Measurements from ENCODE around the gene PLAGL2.
A peak's percentile ranks its signal among the peaks of the same experiment; 100 is the strongest.

The PLAGL2 gene

GRCh38 chr20:32236048-32236533 lies 28.5 kb upstream of the PLAGL2 start:
- Mint-ChIP-seq H3K27ac (no peak overlapping the region), H3K27me3 (no peaks in the 10 kb centered on the region), H3K4me1 (peaks cover 25% of the 10 kb centered on the region), H3K9me3 (no peaks in the 10 kb centered on the region), H3K4me3 (no peak overlapping the region), H3K36me3 (peaks cover 52% of the 10 kb centered on the region)
- CTCF ChIA-PET, result no interaction called here
- DNase-seq, result no peak

- Mint-ChIP-seq H3K27me3 (no peaks in the 10 kb centered on the region), H3K4me1 (peaks cover 25% of the 10 kb centered on the region), H3K36me3 (peaks cover 57% of the 10 kb centered on the region), H3K9me3 (no peaks in the 10 kb centered on the region), H3K27ac (no peak overlapping the region), H3K4me3 (no peak overlapping the region)
- CTCF ChIA-PET, result no interaction called here
- DNase-seq, result no peak
Measured at GRCh38 chr20:32235331-32236047, 27.9 kb upstream of the PLAGL2 start.

GRCh38 chr20:32234135-32234808 lies 26.7 kb upstream of the PLAGL2 start:
- Mint-ChIP-seq H3K27ac (no peak overlapping the region), H3K27me3 (no peaks in the 10 kb centered on the region), H3K4me3 (no peak overlapping the region), H3K4me1 (peaks cover 25% of the 10 kb centered on the region), H3K9me3 (no peaks in the 10 kb centered on the region), H3K36me3 (peaks cover 59% of the 10 kb centered on the region)
- no peak for DNase-seq
- CTCF ChIA-PET, result no interaction called here

DNA sequence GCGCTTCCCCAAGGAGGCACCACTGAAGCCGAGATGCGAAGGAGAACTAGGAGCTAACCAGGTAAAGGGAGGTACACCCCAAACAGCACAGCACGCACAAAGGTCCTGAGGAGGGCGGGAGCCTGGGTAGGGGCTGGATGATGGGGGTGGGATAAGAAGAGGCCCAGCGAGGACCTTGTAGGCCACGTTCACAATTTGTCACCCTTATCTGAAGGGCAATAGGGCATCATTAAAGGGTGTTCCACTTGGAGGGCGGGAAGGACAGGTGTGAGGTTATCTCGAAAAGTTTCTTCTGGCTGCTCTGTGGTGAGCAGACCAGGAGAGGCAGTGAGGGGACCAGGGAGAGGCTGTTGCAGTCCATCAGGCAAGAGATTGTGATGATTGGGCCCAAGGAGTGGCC lies 25.7 kb upstream of the PLAGL2 start:
- CTCF ChIA-PET, result interaction anchor here (1.5 to 2.1 kb wide), 2 partner anchors 11 to 289 kb away, joined by 4 to 6 read pairs; no protein-coding TSS in a partner anchor
- Mint-ChIP-seq H3K27me3 (no peaks in the 10 kb centered on the region), H3K27ac (no peak overlapping the region), H3K36me3 (peaks cover 65% of the 10 kb centered on the region), H3K4me3 (no peak overlapping the region), H3K9me3 (no peaks in the 10 kb centered on the region), H3K4me1 (peaks cover 25% of the 10 kb centered on the region)
- DNase-seq, result no peak

DNA sequence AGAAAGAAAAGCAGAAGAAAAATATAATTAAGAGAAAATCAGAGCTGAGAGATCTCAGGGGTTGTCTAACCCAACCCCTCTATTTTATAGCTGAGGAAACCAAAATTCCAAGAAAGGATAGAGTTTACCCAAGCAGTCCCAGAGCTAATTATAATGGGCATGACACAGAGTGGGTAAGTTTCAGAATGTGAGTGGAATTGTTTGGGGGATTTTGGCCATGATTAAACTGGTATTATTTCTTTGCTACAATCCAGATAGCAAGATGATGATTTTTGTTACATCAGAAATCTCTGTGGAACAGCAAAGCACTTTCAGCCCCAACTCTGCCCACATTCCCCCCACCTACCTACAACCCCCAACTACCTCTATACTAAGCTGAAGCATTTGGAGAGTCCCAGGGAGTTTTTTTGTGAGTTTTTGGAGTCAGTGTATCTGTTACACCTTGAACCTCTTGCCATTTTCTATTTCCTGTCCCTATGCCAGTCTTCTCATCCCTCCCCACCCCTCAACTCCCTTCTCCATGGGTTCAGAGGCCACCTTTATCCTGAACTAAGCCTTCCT lies 24.9 kb upstream of the PLAGL2 start:
- no peak for DNase-seq
- no peaks in the 10 kb centered on the region for H3K9me3 Mint-ChIP-seq
- H3K4me3 Mint-ChIP-seq, result no peak overlapping the region
- H3K36me3 Mint-ChIP-seq, result peaks cover 67% of the 10 kb centered on the region
- H3K27me3 Mint-ChIP-seq, result no peaks in the 10 kb centered on the region
- H3K4me1 Mint-ChIP-seq, result peaks cover 25% of the 10 kb centered on the region
- CTCF ChIA-PET, result interaction anchor here (1.5 to 2.1 kb wide), 2 partner anchors 12 to 290 kb away, joined by 4 to 6 read pairs; no protein-coding TSS in a partner anchor
- peak overlapping the region; percentile 94 for H3K27ac Mint-ChIP-seq

DNA sequence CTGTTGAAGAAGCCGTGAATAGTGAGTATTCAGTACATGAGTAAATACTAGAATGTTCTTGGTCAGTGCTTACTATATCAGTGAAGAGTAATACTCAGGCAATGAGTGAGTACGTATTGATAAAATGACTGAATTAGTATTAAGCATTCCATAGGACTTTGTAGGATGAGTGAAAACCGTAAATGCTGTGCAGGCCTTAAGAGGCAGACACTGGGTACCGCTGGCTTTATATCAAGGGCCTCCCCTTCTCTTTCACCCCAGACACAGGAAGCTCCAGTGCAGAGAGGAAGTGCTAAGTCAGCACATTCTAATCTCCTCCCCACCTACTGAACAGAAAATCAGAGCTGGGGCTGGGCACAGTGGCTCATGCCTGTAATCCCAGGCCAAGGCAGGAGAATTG lies 24.3 kb upstream of the PLAGL2 start:
- Mint-ChIP-seq H3K27ac (peak overlapping the region; percentile 94), H3K9me3 (no peaks in the 10 kb centered on the region), H3K36me3 (peaks cover 62% of the 10 kb centered on the region), H3K4me3 (no peak overlapping the region), H3K27me3 (no peaks in the 10 kb centered on the region), H3K4me1 (peaks cover 25% of the 10 kb centered on the region)
- DNase-seq, result peak; percentile 52
- CTCF ChIA-PET, result interaction anchor here (1.1 to 2.1 kb wide), 3 partner anchors 13 to 290 kb away, joined by 3 to 6 read pairs (median 4); no protein-coding TSS in a partner anchor

DNA sequence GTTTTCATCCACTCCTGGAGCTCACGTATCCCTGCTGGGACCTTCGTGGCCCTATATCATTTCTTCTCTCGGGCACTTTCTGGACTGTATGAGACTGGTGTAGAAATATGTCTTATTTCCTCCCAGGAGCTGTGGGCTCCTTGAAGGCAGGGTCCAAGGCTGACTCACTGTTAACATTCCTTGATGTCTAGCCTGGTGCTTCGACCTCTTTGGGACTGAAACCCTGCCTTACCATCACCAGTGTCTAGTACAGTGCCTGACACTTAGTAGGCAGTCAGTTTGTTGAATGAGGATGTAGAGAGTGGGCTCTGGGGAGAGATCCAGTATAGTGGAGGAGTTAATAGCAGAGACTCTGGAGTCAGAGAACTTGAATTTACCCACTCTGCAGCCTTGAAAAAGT lies 23.7 kb upstream of the PLAGL2 start:
- no peak for DNase-seq
- no peaks in the 10 kb centered on the region for H3K9me3 Mint-ChIP-seq
- peak overlapping the region; percentile 94 for H3K27ac Mint-ChIP-seq
- peaks cover 25% of the 10 kb centered on the region for H3K4me1 Mint-ChIP-seq
- peaks cover 61% of the 10 kb centered on the region for H3K36me3 Mint-ChIP-seq
- CTCF ChIA-PET, result interaction anchor here (1.1 to 2.1 kb wide), 2 partner anchors 13 to 86 kb away, joined by 3 to 6 read pairs; no protein-coding TSS in a partner anchor
- H3K27me3 Mint-ChIP-seq, result no peaks in the 10 kb centered on the region
- H3K4me3 Mint-ChIP-seq, result no peak overlapping the region

DNA sequence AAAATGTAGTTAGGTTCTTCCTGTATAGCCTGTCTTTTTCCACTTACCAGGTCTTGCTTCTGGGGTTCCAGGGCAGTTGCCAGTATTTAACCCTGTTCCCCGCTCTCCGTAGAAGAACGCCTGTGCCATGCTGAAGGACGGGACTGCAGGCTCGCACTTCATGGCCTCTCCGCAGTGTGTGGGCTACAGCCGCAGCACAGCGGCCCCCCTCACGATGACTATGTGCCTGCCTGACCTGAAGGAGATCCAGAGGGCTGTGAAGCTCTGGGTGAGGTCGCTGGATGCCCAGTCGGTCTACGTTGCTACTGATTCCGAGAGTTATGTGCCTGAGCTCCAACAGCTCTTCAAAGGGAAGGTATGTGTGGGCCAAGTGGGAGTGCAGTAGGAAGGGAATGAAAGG lies 23.2 kb upstream of the PLAGL2 start:
- Mint-ChIP-seq H3K4me1 (peaks cover 25% of the 10 kb centered on the region), H3K9me3 (no peaks in the 10 kb centered on the region), H3K27me3 (no peaks in the 10 kb centered on the region), H3K36me3 (peaks cover 58% of the 10 kb centered on the region), H3K27ac (no peak overlapping the region), H3K4me3 (no peak overlapping the region)
- DNase-seq, result no peak
- CTCF ChIA-PET, result interaction anchor here (1.1 kb wide), 1 partner anchor 86 kb away, joined by 3 read pairs; no protein-coding TSS in a partner anchor

GRCh38 chr20:32229251-32229747 lies 21.8 kb upstream of the PLAGL2 start:
- H3K27me3 Mint-ChIP-seq, result no peaks in the 10 kb centered on the region
- no peak overlapping the region for H3K4me3 Mint-ChIP-seq
- H3K36me3 Mint-ChIP-seq, result peaks cover 50% of the 10 kb centered on the region
- CTCF ChIA-PET, result no interaction called here
- no peak overlapping the region for H3K27ac Mint-ChIP-seq
- H3K9me3 Mint-ChIP-seq, result no peaks in the 10 kb centered on the region
- no peak for DNase-seq
- peaks cover 24% of the 10 kb centered on the region for H3K4me1 Mint-ChIP-seq

GRCh38 chr20:32227744-32228688 lies 20.5 kb upstream of the PLAGL2 start:
- H3K27ac Mint-ChIP-seq, result no peak overlapping the region
- CTCF ChIA-PET, result no interaction called here
- H3K4me3 Mint-ChIP-seq, result no peak overlapping the region
- H3K27me3 Mint-ChIP-seq, result no peaks in the 10 kb centered on the region
- peaks cover 48% of the 10 kb centered on the region for H3K36me3 Mint-ChIP-seq
- peaks cover 19% of the 10 kb centered on the region for H3K4me1 Mint-ChIP-seq
- H3K9me3 Mint-ChIP-seq, result no peaks in the 10 kb centered on the region
- DNase-seq, result no peak

DNA sequence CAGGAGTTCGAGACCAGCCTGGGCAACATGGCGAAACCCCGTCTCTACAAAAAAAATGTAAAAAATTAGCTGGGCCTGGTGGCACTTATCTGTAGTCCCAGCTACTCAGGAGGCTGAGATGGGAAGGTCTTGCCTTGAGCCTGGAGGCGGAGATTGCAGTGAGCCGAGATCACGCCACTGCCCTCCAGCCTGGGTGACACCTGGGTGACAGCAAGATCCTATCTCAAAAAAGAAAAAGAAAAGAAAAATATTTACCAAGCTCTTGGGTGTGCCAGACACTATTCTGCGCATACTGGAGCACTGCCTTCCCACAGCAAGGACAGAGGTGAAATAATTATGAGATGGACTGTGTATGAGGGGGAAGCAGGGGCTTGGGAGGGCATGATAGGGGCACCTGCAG lies 19.8 kb upstream of the PLAGL2 start:
- no peak for DNase-seq
- Mint-ChIP-seq H3K27me3 (no peaks in the 10 kb centered on the region), H3K36me3 (peaks cover 45% of the 10 kb centered on the region), H3K4me1 (peaks cover 12% of the 10 kb centered on the region), H3K4me3 (no peak overlapping the region), H3K9me3 (no peaks in the 10 kb centered on the region), H3K27ac (no peak overlapping the region)
- CTCF ChIA-PET, result no interaction called here

- H3K4me3 Mint-ChIP-seq, result no peak overlapping the region
- H3K36me3 Mint-ChIP-seq, result peaks cover 40% of the 10 kb centered on the region
- H3K27ac Mint-ChIP-seq, result no peak overlapping the region
- no peaks in the 10 kb centered on the region for H3K27me3 Mint-ChIP-seq
- no peak for DNase-seq
- H3K4me1 Mint-ChIP-seq, result peaks cover 2% of the 10 kb centered on the region
- CTCF ChIA-PET, result no interaction called here
- no peaks in the 10 kb centered on the region for H3K9me3 Mint-ChIP-seq
Measured at GRCh38 chr20:32226391-32226790, 18.8 kb upstream of the PLAGL2 start.

GRCh38 chr20:32224463-32224862 lies 16.9 kb upstream of the PLAGL2 start:
- Mint-ChIP-seq H3K36me3 (peaks cover 45% of the 10 kb centered on the region), H3K4me1 (no peaks in the 10 kb centered on the region), H3K9me3 (no peaks in the 10 kb centered on the region), H3K4me3 (no peak overlapping the region), H3K27me3 (no peaks in the 10 kb centered on the region), H3K27ac (no peak overlapping the region)
- DNase-seq, result no peak
- CTCF ChIA-PET, result interaction anchor here (0.7 kb wide), 1 partner anchor 13 kb away, joined by 3 read pairs; no protein-coding TSS in a partner anchor
